Measurements from ENCODE around the gene ATP5PD.

- TF ChIP-seq CTCF (IDR thresholded peaks at IDR 0.05) (no peak), POLR2A (IDR thresholded peaks at IDR 0.05) (no peak)
Measured at GRCh38 chr17:75033346-75034235, 13.2 kb downstream of the ATP5PD start.
